Hematopoietic multipotent progenitor cell treated with erythropoietin and hydrocortisone succinate and interleukin-3 and kit ligand, for 15 days (in vitro differentiated cells): ENCODE data around the gene VIT.

Experiments
- DNase-seq: peaks from one replicate; pipeline ENCODE4 v3.0.0-alpha.2; 2015; ENCODE audit warnings: low spot score

VIT gene

DNA sequence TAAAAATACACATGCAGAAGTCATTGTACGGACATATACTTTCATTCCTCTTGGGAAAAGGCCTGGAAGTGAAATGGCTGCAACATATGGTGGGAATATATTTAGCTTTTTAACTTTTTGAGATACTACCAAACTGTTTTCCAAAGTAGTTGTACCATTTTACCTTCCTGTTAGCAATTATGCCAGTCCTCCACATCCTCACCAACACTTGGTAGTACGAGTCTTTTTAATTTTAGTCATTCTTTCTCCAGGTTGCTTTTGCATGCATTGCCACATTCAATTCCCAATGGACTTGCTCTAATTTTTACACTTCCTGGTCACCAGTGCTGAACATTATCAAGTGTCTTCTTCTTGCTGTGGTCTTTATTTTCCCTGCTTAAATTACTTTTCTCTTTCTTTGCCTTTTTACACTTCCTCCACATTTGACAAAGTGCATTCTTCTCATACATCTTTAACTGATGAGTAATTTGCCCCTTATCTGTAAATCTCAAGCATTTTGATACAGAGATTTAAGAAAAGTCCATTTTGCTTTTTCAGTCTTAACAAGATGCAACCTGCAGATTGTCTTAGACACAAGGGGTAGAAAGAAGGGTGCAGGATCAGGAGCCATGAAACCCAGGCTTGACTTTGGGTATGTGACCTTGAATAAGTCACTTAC, 14.5 kb downstream of the VIT start:
- DNase-seq = no peak

- DNase-seq = no peak
Observed at GRCh38 chr2:36711741-36712314, 15.3 kb downstream of the VIT start.

- DNase-seq = no peak
Observed at GRCh38 chr2:36713310-36713709, 16.8 kb downstream of the VIT start.

- DNase-seq = no peak
Observed at GRCh38 chr2:36716111-36716510, 19.6 kb downstream of the VIT start.

GRCh38 chr2:36717603-36718266, 21.2 kb downstream of the VIT start:
- no peak for DNase-seq

GRCh38 chr2:36727550-36727949, 31.0 kb downstream of the VIT start:
- no peak for DNase-seq

DNA sequence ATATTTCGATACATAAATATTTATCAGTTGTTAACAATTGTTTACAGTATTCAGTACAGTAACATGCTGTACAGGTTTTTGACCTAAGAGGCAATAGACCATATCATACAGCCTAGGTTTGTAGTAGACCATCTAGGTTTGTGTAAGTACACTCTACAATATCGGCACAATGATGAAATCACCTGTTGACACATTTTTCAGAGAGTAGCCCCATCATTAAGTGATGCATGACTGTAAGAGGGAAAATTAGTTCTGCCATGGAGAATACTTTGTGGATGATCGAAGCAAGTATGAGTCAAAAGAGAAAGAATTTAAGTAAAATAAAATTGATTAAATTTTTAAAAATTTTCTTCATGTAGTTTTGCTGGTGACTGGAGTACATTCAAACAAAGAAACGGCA, 32.6 kb downstream of the VIT start:
- DNase-seq = no peak

DNA sequence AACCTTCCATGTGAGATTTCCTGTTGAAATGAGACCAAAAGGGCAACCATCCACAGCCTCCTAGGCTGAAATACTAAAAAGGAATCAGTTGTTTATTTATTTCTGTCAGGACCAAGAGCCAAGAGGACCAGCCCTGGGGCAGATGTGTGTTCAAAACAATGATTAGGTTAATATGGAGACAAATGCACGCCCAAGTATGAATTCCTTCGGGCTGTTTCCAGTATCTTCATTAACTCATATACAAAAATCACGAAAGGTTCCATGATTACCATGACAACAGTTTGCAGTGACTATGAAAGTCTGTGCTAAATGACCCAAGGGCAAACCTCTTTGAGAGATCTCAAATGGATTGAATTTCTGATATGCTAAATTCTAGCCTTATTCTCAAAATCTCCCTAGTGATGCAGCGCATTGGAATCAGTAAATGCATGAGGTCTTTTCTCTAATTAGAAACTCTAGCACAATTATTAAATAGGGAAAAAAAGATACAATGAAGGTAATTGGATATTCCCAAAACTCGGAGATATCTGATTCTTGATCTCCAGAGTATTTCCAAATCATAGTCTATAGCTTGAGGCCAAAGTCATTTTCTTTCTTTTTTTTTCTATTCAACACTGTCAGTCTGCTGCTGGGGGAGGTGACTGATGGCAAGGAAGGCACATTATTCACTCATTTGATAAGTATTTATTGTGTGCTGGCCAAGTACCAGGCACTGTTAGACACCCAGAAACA, 35.6 kb downstream of the VIT start:
- DNase-seq = no peak

- DNase-seq = no peak
Observed at GRCh38 chr2:36732673-36733036, 36.1 kb downstream of the VIT start.

GRCh38 chr2:36733215-36733614, 36.7 kb downstream of the VIT start:
- no peak for DNase-seq

- no peak for DNase-seq
Observed at GRCh38 chr2:36734304-36734703, 37.8 kb downstream of the VIT start.

DNA sequence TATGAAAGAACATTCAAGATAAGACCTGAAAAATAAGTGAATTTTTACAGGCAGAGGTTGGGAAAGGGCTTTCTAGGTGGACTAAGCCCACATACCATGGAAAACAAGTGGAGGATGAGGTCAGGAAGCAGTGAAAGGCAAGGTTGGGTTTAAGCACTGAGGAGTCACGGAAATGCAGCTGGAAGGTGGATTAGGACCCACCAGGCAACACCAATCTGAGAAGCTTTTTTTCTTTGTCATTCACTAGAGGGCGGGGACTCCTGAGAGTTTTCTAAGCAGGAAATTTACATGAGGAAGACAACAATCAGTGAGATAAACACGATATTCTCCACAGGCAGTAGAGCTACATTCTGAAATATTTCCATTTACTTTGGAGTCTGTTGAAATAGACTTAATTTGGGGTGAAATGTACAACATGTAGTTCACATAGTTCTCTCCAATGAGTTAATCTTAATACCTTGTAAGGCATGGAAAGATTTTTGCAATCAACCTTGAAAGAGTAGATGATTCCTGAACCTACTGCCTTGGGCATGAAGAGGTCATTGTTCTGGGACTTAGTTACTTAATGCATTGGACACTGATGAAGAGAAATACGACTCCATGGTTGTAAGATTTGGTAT, 40.7 kb downstream of the VIT start:
- no peak for DNase-seq

DNA sequence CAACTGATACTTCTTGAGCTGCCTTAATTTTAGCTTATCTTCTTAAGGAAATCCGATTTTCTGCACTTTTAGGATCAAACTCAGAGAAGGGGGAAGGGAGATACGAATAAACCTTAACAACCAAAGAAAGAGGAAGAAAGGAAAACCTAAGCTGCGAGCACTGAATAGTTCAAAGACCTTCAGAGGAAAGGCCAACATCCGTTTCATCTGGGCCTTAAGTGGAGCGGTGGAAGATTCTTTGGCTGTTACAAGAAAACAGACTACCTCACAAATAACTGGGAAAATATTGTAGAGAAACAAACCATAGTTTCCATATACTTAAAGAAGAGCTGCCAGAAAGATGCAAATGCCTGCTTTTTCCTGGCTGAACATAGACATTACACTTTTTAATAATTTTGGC, 43.6 kb downstream of the VIT start:
- DNase-seq = no peak

DNA sequence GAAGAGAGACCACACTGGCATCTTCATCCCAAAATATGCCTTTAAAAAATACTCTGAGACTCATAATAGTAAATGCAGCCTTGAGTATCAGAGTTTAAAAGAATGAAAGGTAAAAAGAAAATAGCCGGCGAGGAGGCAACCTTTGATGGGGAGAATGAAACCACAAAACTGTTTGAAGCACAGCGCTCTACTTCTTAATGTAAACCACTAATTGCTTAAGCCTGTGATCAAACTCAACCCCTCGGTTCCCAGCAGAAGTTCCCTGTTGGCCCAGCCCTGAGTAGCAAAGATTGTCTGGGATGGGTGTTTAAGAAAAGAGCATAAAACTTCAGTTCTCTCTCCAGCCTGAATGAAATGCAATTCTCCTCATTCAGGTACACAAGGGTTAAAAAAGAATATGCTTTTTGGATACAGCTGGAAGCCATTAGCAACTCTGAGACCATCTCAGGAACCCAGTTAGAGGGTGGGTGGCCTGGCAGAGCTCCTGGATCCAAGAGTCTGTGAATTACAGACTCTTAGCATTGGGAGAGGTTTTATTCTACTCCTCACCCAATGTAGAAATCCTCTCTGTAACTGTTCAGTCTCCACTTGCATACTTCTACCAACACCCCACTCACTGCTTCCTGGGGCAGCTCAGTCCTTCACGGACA, 44.8 kb downstream of the VIT start:
- no peak for DNase-seq

DNA sequence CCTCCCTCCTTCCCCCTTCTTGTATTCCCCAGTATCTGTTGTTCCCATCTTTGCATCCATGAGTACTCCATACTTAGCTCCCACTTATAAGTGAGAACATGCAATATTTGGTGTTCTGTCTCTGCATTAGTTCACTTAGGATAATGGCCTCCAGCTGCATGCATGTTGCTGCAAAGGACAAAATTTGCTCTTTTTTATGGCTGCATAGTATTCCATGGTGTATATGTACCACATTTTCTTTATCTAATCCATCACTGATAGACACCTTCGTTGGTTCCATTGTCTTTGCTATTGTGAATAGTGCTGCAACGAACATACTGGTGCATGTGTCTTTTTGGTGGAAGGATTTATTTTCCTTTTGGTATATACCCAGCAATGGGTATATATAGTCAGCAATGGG, 47.4 kb downstream of the VIT start:
- DNase-seq = no peak

DNA sequence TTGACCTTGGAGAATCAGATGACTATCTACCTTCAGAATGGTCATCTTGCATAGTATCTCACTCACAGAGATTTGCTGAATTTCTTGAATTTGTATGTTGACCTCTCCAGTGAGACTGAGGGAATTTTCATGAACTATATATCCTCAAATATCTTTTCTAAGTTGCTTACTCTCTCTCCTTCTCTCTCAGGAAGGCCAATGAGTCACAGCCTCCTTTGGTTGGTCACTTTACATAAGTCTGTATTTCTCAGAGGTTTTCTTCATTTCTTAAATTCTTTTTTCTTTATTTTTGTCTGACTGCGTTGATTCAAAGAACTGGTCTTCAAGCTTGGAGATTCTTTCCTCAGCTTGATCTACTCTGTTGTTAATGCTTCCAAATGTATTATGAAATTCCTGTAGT, 51.7 kb downstream of the VIT start:
- no peak for DNase-seq

- no peak for DNase-seq
Observed at GRCh38 chr2:36750101-36750500, 53.6 kb downstream of the VIT start.

- no peak for DNase-seq
Observed at GRCh38 chr2:36753706-36754221, 57.3 kb downstream of the VIT start.

DNA sequence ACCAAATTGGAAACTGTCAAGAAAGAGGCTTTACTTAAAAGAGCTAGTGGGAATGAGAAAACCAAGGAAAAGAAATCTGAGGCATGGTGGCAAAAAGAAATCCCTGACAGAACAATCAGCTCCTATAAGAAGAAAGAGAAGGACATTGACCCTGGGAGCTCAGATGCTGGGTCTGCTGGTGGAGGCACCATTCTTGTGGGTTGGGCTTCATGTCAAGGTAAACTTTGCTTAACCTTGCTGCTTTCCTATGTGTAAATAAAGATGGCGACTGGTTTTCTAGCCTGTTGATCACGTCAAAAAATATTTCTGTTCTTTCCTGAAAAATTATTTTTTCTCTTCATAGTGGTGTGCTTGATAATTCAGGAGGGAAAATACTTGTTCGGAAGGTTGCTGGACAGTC, 58.1 kb downstream of the VIT start:
- no peak for DNase-seq

DNA sequence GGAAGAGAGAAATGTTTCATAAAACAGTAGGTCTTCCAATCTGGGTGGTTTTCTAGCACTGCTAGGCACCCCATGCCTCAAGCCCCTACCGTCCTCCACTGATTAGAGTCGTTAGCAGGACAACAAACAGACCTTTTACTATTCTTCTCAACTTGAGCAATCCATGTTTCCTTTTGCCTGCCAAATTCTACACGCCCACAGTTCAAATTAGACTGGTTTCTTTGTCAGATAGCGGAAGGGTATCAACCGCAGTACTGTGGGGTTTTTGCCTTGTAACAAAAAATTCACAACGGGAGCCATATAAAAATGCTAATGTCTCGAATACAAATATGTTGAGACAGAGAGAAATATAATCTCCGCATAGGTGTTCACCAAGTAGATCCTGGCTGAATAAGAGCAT, 59.9 kb downstream of the VIT start:
- no peak for DNase-seq

DNA sequence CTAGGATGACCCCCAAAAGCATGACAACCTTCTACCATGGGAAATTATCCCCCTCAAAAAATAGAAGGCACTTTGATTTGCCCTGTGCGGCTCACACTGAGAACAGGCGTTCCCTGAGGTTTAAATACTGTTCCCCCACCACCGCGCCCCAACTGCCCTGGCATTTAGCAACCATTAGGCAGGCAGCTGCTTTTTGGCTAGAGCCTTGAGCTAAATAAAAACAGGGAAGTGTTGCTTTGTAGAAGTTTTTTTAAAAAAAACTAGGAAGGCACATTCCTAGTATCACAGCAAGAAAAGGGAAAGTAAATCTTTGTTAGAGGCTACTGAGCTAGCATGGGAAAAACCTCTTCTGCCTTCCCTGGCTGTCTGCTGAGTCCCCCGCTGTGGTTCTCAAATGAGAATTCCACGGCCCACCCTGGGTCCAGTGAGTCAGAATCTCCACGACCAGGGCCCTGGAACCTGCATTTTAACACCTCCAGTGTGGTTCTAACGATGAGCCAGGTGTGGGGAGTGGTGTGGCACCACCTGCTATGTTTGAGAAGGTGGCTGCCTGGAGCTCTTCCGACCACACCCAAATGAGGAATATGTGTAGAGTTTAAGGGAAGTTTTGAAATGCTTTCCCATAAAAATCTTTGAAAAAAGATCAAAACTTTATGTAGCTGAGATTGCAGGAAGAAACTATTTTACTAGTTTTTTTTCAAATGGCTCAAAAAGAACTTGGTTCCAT, 66.4 kb downstream of the VIT start:
- DNase-seq = no peak
